Measurements from ENCODE around the gene PLLP.

The PLLP gene

DNA sequence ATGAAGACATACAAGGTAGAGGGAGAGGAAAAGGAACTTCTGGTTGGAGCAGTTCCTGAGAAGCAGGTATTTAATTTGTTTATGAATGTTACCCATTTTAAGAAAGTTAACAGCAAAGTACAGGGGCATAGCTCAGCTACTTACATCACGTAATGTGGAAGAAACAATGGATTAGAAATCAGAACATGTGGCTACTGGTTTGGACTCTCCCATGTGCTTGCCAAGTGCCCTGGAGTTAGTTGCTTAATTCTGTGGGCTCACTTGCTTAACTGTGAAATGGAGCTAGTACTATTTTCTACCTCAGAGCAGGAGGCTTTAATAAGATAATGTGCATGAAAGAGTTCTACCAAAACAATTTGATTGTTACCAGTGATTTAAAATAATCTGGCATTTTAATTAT is 71.0 kb downstream of the PLLP start:
- DNase-seq: no peak

DNA sequence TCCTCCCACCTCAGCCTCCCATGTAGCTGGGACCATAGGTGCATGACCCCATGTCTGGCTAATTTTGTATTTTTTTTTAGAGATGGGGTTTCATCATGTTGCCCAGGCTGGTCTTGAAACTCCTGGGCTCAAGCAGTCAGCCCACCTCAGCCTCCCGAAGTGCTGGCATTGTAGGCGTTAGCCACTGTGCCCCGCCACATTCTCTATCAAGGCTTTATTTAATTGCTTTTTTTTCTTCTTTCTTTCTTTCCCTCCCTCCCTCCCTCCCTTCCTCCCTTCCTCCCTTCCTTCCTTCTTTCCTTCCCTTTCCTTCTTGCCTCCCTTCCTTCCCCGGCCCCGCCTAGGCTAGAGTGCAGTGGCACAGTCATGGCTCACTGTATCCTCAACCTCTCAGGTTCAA is 74.7 kb downstream of the PLLP start:
- DNase-seq: no peak

DNA sequence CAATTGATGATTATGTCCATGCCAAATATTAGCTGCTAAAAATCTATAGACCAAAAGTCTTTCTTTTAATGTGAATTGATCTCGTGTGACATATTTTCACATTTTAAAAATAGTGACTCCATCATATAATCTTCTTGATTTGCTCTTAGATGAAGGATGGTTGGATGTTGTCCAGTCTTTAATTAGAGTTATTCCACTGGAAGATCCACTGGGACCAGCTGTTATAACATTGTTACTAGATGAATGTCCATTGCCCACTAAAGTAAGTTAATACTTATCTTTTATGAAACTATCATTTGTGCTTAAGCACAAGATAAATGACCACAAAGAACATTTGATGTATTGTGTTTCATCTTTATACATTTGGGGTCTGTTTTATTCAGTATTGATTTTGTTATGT is 75.5 kb downstream of the PLLP start:
- DNase-seq: no peak

Measured in activated CD4-positive, alpha-beta T cell treated with anti-CD3 and anti-CD28 coated beads, Interleukin-2, amount 50 U/mL, for 4 hours (primary cell).